GM12891 (cell line): ENCODE data around the gene ARL4D. TPM values are rescaled to one million over a fixed set of nuclear protein-coding genes. Genes with fewer than 3 reads are reported as not detected.

Experiments used
- DNase-seq: peaks from one replicate; pipeline ENCODE4 v3.0.0; 2011; ENCODE audit warnings: low spot score; ENCODE audit not compliant: insufficient read length
- FAIRE-seq: peaks from 2 replicates; lab custom pipeline; 2011; peaks lifted over from hg19 to GRCh38; lab: Jason Lieb, UNC
- PAX5 ChIP-seq: IDR thresholded peaks from 2 replicates; pipeline ENCODE4 v1.6.1; 2011; ENCODE audit warnings: low read length, moderate library complexity, mild to moderate bottlenecking; ENCODE audit not compliant: insufficient read depth, severe bottlenecking
- POLR2A ChIP-seq: IDR thresholded peaks from 2 replicates; pipeline ENCODE4 v1.6.1; 2011; ENCODE audit warnings: low read depth, low read length, control low read depth
- POLR2AphosphoS5 ChIP-seq: IDR thresholded peaks from 2 replicates; pipeline ENCODE4 v1.6.1; 2011; ENCODE audit warnings: low read depth, low read length, control low read depth
- POU2F2 ChIP-seq: IDR thresholded peaks from 2 replicates; pipeline ENCODE4 v1.6.1; 2011; ENCODE audit warnings: low read depth, mild to moderate bottlenecking, control low read depth, low read length, moderate library complexity
- SPI1 ChIP-seq: IDR thresholded peaks from 2 replicates; pipeline ENCODE4 v1.6.1; 2011; ENCODE audit warnings: low read depth, low read length, control low read depth
- TAF1 ChIP-seq: IDR thresholded peaks from 2 replicates; pipeline ENCODE4 v1.6.1; 2011; ENCODE audit warnings: low read depth, low read length, control low read depth
- polyA plus RNA-seq: library from polyadenylated mRNA; unstranded; fragments of >200 nt; gene quantifications from one replicate; pipeline ENCODE4 v1.2.1, GENCODE V29; 2012; ENCODE audit warnings: low read depth, missing spikeins, inconsistent platforms; ENCODE audit not compliant: missing spikeins

The ARL4D gene
- polyA plus RNA-seq: 0.77 TPM

GRCh38 chr17:43398724-43399595 is at the start of gene ARL4D:
ARL4D (plus strand) TSS chr17:43398993; CDS start chr17:43399733, 740 bp downstream.
- TF ChIP-seq PAX5: no peak
- no peak for TF ChIP-seq TAF1
- no peak for TF ChIP-seq POLR2A
- no peak for TF ChIP-seq POLR2AphosphoS5
- no peak for TF ChIP-seq SPI1
- TF ChIP-seq POU2F2: no peak
- FAIRE-seq (peak; percentile 86), DNase-seq (peak; percentile 67)

- DNase-seq: no peak
- TF ChIP-seq SPI1 (no peak), PAX5 (no peak), TAF1 (no peak), POLR2AphosphoS5 (no peak)
- FAIRE-seq: no peak
Observed at GRCh38 chr17:43349142-43349541, 49.7 kb upstream of the ARL4D start.

GRCh38 chr17:43350888-43351361 is 47.9 kb upstream of the ARL4D start:
- TF ChIP-seq POLR2AphosphoS5 (no peak), POU2F2 (no peak), POLR2A (no peak), PAX5 (no peak), SPI1 (no peak)
- DNase-seq (no peak), FAIRE-seq (no peak)

- FAIRE-seq (no peak), DNase-seq (no peak)
- TF ChIP-seq POU2F2: no peak
- no peak for TF ChIP-seq PAX5
- TF ChIP-seq SPI1: no peak
- TF ChIP-seq POLR2A: no peak
- TF ChIP-seq TAF1: no peak
- TF ChIP-seq POLR2AphosphoS5: no peak
Observed at GRCh38 chr17:43351691-43352090, 47.1 kb upstream of the ARL4D start.

- DNase-seq: no peak
- FAIRE-seq: no peak
Observed at GRCh38 chr17:43352579-43353331, 46.0 kb upstream of the ARL4D start.

GRCh38 chr17:43353393-43353792 is 45.4 kb upstream of the ARL4D start:
- DNase-seq: no peak
- no peak for FAIRE-seq
- TF ChIP-seq PAX5: no peak
- no peak for TF ChIP-seq POLR2AphosphoS5
- no peak for TF ChIP-seq POU2F2
- TF ChIP-seq TAF1: no peak
- TF ChIP-seq POLR2A: no peak
- TF ChIP-seq SPI1: no peak

More at GRCh38 chr17:43352579-43353331, 46.0 kb upstream of the ARL4D start:
- TF ChIP-seq TAF1 (no peak), SPI1 (no peak), PAX5 (no peak)

- DNase-seq (no peak), FAIRE-seq (no peak)
- TF ChIP-seq POU2F2 (no peak), PAX5 (no peak), TAF1 (no peak), SPI1 (no peak), POLR2A (no peak), POLR2AphosphoS5 (no peak)
Observed at GRCh38 chr17:43354371-43354770, 44.4 kb upstream of the ARL4D start.

GRCh38 chr17:43356450-43356849 is 42.3 kb upstream of the ARL4D start:
- TF ChIP-seq POU2F2: no peak
- DNase-seq: no peak
- no peak for FAIRE-seq

GRCh38 chr17:43356999-43357398 is 41.8 kb upstream of the ARL4D start:
- FAIRE-seq (no peak), DNase-seq (no peak)
- TF ChIP-seq POLR2AphosphoS5: no peak
- no peak for TF ChIP-seq SPI1
- TF ChIP-seq TAF1: no peak
- no peak for TF ChIP-seq POU2F2
- TF ChIP-seq PAX5: no peak
- TF ChIP-seq POLR2A: no peak

- TF ChIP-seq SPI1 (no peak), POU2F2 (no peak), POLR2AphosphoS5 (no peak), PAX5 (no peak), TAF1 (no peak)
- FAIRE-seq: no peak
- DNase-seq: no peak
Observed at GRCh38 chr17:43359469-43360110, 39.2 kb upstream of the ARL4D start.
